OCI-LY3 (cell line): ENCODE results near the gene RHBG.
A peak's percentile ranks its signal among the peaks of the same experiment; 100 is the strongest.

ENCODE experiments used
- CTCF ChIP-seq: fragments of 200-600, 300-600 bp; sonication (generic); IDR thresholded peaks from 2 replicates; pipeline ENCODE4 v1.5.1; 2014; ENCODE audit warnings: antibody characterized with exemption, low read length, low read depth
- EZH2phosphoT487 ChIP-seq: fragments of 200-600 bp; shearing (Covaris generic); IDR thresholded peaks from 2 replicates; pipeline ENCODE4 v1.6.1; 2018; ENCODE audit warnings: antibody characterized with exemption, mixed run types, low read depth

GRCh38 chr1:156356875-156357534, 12.0 kb upstream of the RHBG start:
- TF ChIP-seq CTCF, result peak; percentile 98
- no peak for TF ChIP-seq EZH2phosphoT487
